H9 (cell line): ENCODE results near the gene OR2L8. TPM values are rescaled to one million over a fixed set of nuclear protein-coding genes. Genes with fewer than 3 reads are reported as not detected.

Experiments used
- DNase-seq: peaks from one replicate; pipeline ENCODE4 v3.0.0-alpha.2; 2017
- H2AFZ ChIP-seq: one replicate; pipeline ENCODE4 v1.6.1; 2013; ENCODE audit warnings: mild to moderate bottlenecking, low read length, control low read depth, moderate library complexity
- H2AK5ac ChIP-seq: 2 replicates; pipeline ENCODE4 v1.6.1; 2013; ENCODE audit warnings: low read length, control low read depth, mixed read lengths; ENCODE audit not compliant: insufficient read length
- H2BK120ac ChIP-seq: one replicate; pipeline ENCODE4 v1.6.1; 2013; ENCODE audit warnings: low read depth, mild to moderate bottlenecking, low read length, control low read depth, inconsistent platforms; ENCODE audit not compliant: poor library complexity, severe bottlenecking
- H2BK12ac ChIP-seq: 2 replicates; pipeline ENCODE4 v1.6.1; 2013; ENCODE audit warnings: low read length, control low read depth, mixed read lengths, low read depth; ENCODE audit not compliant: insufficient read length
- H2BK15ac ChIP-seq: 2 replicates; pipeline ENCODE4 v1.6.1; 2013; ENCODE audit warnings: low read depth, low read length, control low read depth
- H2BK20ac ChIP-seq: one replicate; pipeline ENCODE4 v1.6.1; 2013; ENCODE audit warnings: low read depth, mild to moderate bottlenecking, low read length, control low read depth, inconsistent platforms; ENCODE audit not compliant: poor library complexity, severe bottlenecking
- H2BK5ac ChIP-seq: 2 replicates; pipeline ENCODE4 v1.6.1; 2013; ENCODE audit warnings: low read length, control low read depth, mixed read lengths; ENCODE audit not compliant: insufficient read length
- H3K14ac ChIP-seq: 2 replicates; pipeline ENCODE4 v1.6.1; 2013; ENCODE audit warnings: low read length, control low read depth; ENCODE audit not compliant: insufficient read depth
- H3K18ac ChIP-seq: 2 replicates; pipeline ENCODE4 v1.6.1; 2013; ENCODE audit warnings: low read depth, mild to moderate bottlenecking, mixed read lengths, low read length, control low read depth; ENCODE audit not compliant: insufficient read length
- H3K23ac ChIP-seq: 2 replicates; pipeline ENCODE4 v1.6.1; 2013; ENCODE audit warnings: low read length, control low read depth, mixed read lengths, low read depth; ENCODE audit not compliant: insufficient read length
- H3K23me2 ChIP-seq: 2 replicates; pipeline ENCODE4 v1.6.1; 2013; ENCODE audit warnings: low read depth, mild to moderate bottlenecking, mixed read lengths, low read length, control low read depth; ENCODE audit not compliant: insufficient read length, poor library complexity, severe bottlenecking
- H3K27ac ChIP-seq: 2 replicates; pipeline ENCODE4 v1.5.1; 2013; ENCODE audit warnings: low read length, control low read depth, mixed read lengths, low read depth; ENCODE audit not compliant: insufficient read length
- H3K27me3 ChIP-seq: 2 replicates; pipeline ENCODE4 v1.6.1; 2013; ENCODE audit warnings: low read length, control low read depth, inconsistent platforms; ENCODE audit not compliant: insufficient read depth
- H3K4ac ChIP-seq: 2 replicates; pipeline ENCODE4 v1.6.1; 2013; ENCODE audit warnings: low read depth, mild to moderate bottlenecking, control low read depth, inconsistent platforms, low read length, moderate library complexity
- H3K4me1 ChIP-seq: 2 replicates; pipeline ENCODE4 v1.6.1; 2013; ENCODE audit warnings: low read length, control low read depth, inconsistent platforms; ENCODE audit not compliant: insufficient read depth
- H3K4me2 ChIP-seq: 2 replicates; pipeline ENCODE4 v1.6.1; 2013; ENCODE audit warnings: low read length, control low read depth, mixed read lengths; ENCODE audit not compliant: insufficient read length, insufficient read depth
- H3K56ac ChIP-seq: 2 replicates; pipeline ENCODE4 v1.6.1; 2013; ENCODE audit warnings: low read depth, mild to moderate bottlenecking, mixed read lengths, low read length, control low read depth; ENCODE audit not compliant: insufficient read length
- H3K79me1 ChIP-seq: 2 replicates; pipeline ENCODE4 v1.6.1; 2013; ENCODE audit warnings: low read depth, mild to moderate bottlenecking, moderate library complexity, low read length, control low read depth, inconsistent platforms; ENCODE audit not compliant: insufficient read depth, poor library complexity, severe bottlenecking
- H3K79me2 ChIP-seq: 2 replicates; pipeline ENCODE4 v1.6.1; 2013; ENCODE audit warnings: low read length, control low read depth, inconsistent platforms; ENCODE audit not compliant: insufficient read depth
- H3K9ac ChIP-seq: 2 replicates; pipeline ENCODE4 v1.6.1; 2013; ENCODE audit warnings: low read length, control low read depth, mixed read lengths; ENCODE audit not compliant: insufficient read length; ENCODE audit errors: extremely low read depth
- H3K9me3 ChIP-seq: one replicate; pipeline ENCODE4 v1.6.1; 2013; ENCODE audit warnings: low read depth, low read length, inconsistent platforms; ENCODE audit not compliant: control insufficient read depth
- H3T11ph ChIP-seq: one replicate; pipeline ENCODE4 v1.6.1; 2013; ENCODE audit warnings: mild to moderate bottlenecking, low read length, control low read depth, inconsistent platforms
- H4K20me1 ChIP-seq: one replicate; pipeline ENCODE4 v1.6.1; 2013; ENCODE audit not compliant: control insufficient read depth, insufficient read length, insufficient read depth
- H4K5ac ChIP-seq: 2 replicates; pipeline ENCODE4 v1.6.1; 2013; ENCODE audit warnings: low read depth, mild to moderate bottlenecking, mixed read lengths, low read length, control low read depth; ENCODE audit not compliant: insufficient read length
- H4K8ac ChIP-seq: replicated peaks from 2 replicates; pipeline ENCODE4 v1.6.1; 2013; ENCODE audit warnings: low read length, control low read depth, mixed read lengths, low read depth; ENCODE audit not compliant: insufficient read length
- H4K91ac ChIP-seq: 2 replicates; pipeline ENCODE4 v1.6.1; 2013; ENCODE audit warnings: low read depth, mild to moderate bottlenecking, moderate library complexity, mixed read lengths, low read length, control low read depth; ENCODE audit not compliant: insufficient read length
- H3K27ac Mint-ChIP-seq, 3 experiments: 2 replicates in 2 of 3; 3 replicates in 1 of 3; pipeline ENCODE4 v1.8.0; 2020 to 2021; ENCODE audit warnings: mixed read lengths in 3 of 3, mild to moderate bottlenecking in 1 of 3, moderate library complexity in 1 of 3
- H3K27me3 Mint-ChIP-seq: 2 replicates; pipeline ENCODE4 v1.8.0; 2021; ENCODE audit warnings: low read depth, mild to moderate bottlenecking, moderate library complexity, mixed read lengths
- H3K36me3 Mint-ChIP-seq, 3 experiments: 2 replicates in 2 of 3; 3 replicates in 1 of 3; pipeline ENCODE4 v1.8.0; 2020 to 2021; ENCODE audit warnings: low read depth in 3 of 3, mixed read lengths in 3 of 3; ENCODE audit not compliant: insufficient read depth in 1 of 3
- H3K4me1 Mint-ChIP-seq, 2 experiments: 2 replicates each; pipeline ENCODE4 v1.8.0; 2020; ENCODE audit warnings: mixed read lengths in 2 of 2
- H3K4me3 Mint-ChIP-seq, 2 experiments: 2 replicates in 1 of 2; 3 replicates in 1 of 2; pipeline ENCODE4 v1.8.0; 2020 to 2021; ENCODE audit warnings: mild to moderate bottlenecking in 2 of 2, mixed read lengths in 2 of 2, moderate library complexity in 1 of 2
- H3K9me3 Mint-ChIP-seq, 2 experiments: 2 replicates in 1 of 2; 3 replicates in 1 of 2; pipeline ENCODE4 v1.8.0; 2020; ENCODE audit warnings: mild to moderate bottlenecking in 2 of 2, mixed read lengths in 2 of 2, moderate library complexity in 1 of 2
- CTCF ChIP-seq: fragments of 200-600 bp; sonication (generic); conservative IDR thresholded peaks from 3 replicates; pipeline ENCODE4 v1.8.0; 2021; ENCODE audit warnings: antibody characterized with exemption, mild to moderate bottlenecking
- WGBS: extraction: QIAGEN DNeasy Blood & Tissue Kit; methylation state at CpG from one replicate; pipeline ENCODE4 v1.1.7; 2013; ENCODE audit warnings: missing lambda C conversion rate, low lambda C conversion rate, mixed read lengths; ENCODE audit not compliant: insufficient read length; ENCODE audit errors: extremely low coverage; 5-methylcytosine and 5-hydroxymethylcytosine counted together
- long read RNA-seq: library from polyadenylated mRNA; unstranded; transcript quantifications from one replicate; pipeline ENCODE4 v2.0.0, GENCODE V29; 2020
- total RNA-seq: library from RNA; stranded (reverse); gene quantifications from 2 replicates; pipeline ENCODE4 v1.2.1, GENCODE V29; 2021

OR2L8 gene
- total RNA-seq: 0.24 TPM in 1 of 2 replicates, not detected in the other
- long read RNA-seq: 0 reads

GRCh38 chr1:247948558-247948957 lies at the start of gene OR2L8:
OR2L8 (plus strand) TSS chr1:247948858; CDS start chr1:247948858, 0 bp downstream.
- peaks cover 0 to 24% (median 4%) of the 10 kb centered on the region in 3 experiments; a peak in 5 of 7 replicates for H3K36me3 Mint-ChIP-seq
- H3K9me3 Mint-ChIP-seq: peaks cover 81 to 89% of the 10 kb centered on the region in 2 experiments
- H3K27ac Mint-ChIP-seq: no peak within 1 kb of the TSS

More at GRCh38 chr1:247948558-247948957, at the start of gene OR2L8:
- H2BK5ac ChIP-seq: no peak within 1 kb of the TSS
- H2BK12ac ChIP-seq: no peak within 1 kb of the TSS
- no peaks in the 10 kb centered on the region for H3K4me1 ChIP-seq
- no peak within 1 kb of the TSS for H2BK120ac ChIP-seq
- no peak within 1 kb of the TSS for H3K4me2 ChIP-seq
- H3K18ac ChIP-seq: no peak within 1 kb of the TSS
- no peak for DNase-seq
- H3T11ph ChIP-seq: no peak within 1 kb of the TSS
- no peaks in the 10 kb centered on the region for H3K27me3 ChIP-seq
- peaks cover 38% of the 10 kb centered on the region for H3K9me3 ChIP-seq
- no peak within 1 kb of the TSS for H3K14ac ChIP-seq
- H3K27ac ChIP-seq: no peak within 1 kb of the TSS
- H3K56ac ChIP-seq: no peak within 1 kb of the TSS
- no peak within 1 kb of the TSS for H2BK15ac ChIP-seq
- no peak within 1 kb of the TSS for H2AFZ ChIP-seq
- no peaks in the 10 kb centered on the region for H3K23me2 ChIP-seq
- no CpG with 5 or more reads among the region's 3 CpGs for WGBS
- H3K79me1 ChIP-seq: no peaks in the 10 kb centered on the region
- H3K79me2 ChIP-seq: no peaks in the 10 kb centered on the region
- H4K91ac ChIP-seq: no peak within 1 kb of the TSS
- Mint-ChIP-seq H3K4me3 (no peak within 1 kb of the TSS), H3K4me1 (no peaks in the 10 kb centered on the region), H3K27me3 (no peaks in the 10 kb centered on the region; the same call in 1 of the 2 replicates)
- no peak within 1 kb of the TSS for H2AK5ac ChIP-seq
- H4K5ac ChIP-seq: no peak within 1 kb of the TSS
- TF ChIP-seq CTCF: no peak
- no peak within 1 kb of the TSS for H3K9ac ChIP-seq
- no peaks in the 10 kb centered on the region for H4K20me1 ChIP-seq
- H3K4ac ChIP-seq: no peak within 1 kb of the TSS
- no peak within 1 kb of the TSS for H4K8ac ChIP-seq
- no peak within 1 kb of the TSS for H3K23ac ChIP-seq
- no peak within 1 kb of the TSS for H2BK20ac ChIP-seq
